Suprapubic skin (tissue), 3 donors: ENCODE data around the gene ZFR2.

Experiments used
- CTCF ChIP-seq, 2 donors: fragments of 200-600 bp in 1 of 2; fragments of 450-650 bp in 1 of 2; sonication (generic) in 1 of 2; IDR thresholded peaks; one replicate each; pipeline ENCODE4 v1.5.1; 2016 to 2019; ENCODE audit warnings: antibody characterized with exemption in 2 of 2, mild to moderate bottlenecking in 1 of 2, moderate library complexity in 1 of 2
- POLR2AphosphoS5 ChIP-seq, 3 donors: sonication (generic); formaldehyde crosslinking; IDR thresholded peaks; one replicate each; pipeline ENCODE4 v1.6.1; 2017; ENCODE audit warnings: antibody characterized with exemption in 3 of 3

GRCh38 chr19:3817761-3818160 lies 51.1 kb downstream of the ZFR2 start:
- no peak for TF ChIP-seq CTCF (IDR thresholded peaks at IDR 0.05)
- TF ChIP-seq POLR2AphosphoS5 (IDR thresholded peaks at IDR 0.05): no peak
